ENCODE measurements around the gene PRR35.

Gene PRR35

DNA sequence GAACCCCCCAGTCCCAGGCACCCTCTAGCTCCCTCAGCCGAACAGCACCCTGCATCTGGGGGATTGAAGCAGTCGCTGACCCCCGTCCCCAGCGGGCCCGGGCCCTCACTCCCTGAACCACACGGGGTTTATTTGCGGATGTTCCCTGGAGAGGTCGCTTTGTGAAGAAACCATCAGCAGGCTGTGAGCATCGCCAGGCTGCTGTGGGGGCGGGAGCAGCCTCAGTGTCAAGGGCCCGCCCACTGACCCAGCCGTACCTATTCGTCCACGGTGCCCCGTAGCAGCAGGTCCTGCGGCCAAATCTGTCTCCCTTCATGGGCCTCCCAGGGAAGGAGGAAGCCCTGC, 23.2 kb downstream of the PRR35 start:
- no peak for DNase-seq (ENCODE audit: extremely low spot score)
- CTCF ChIA-PET: no interaction called here
- TF ChIP-seq CTBP1 (IDR thresholded peaks at IDR 0.05; ENCODE audit: borderline replicate concordance): no peak
- TF ChIP-seq HDGF (IDR thresholded peaks at IDR 0.05; ENCODE audit: borderline replicate concordance): no peak
- TF ChIP-seq BHLHE40 (IDR thresholded peaks at IDR 0.05; ENCODE audit: borderline replicate concordance): no peak
- no peak for TF ChIP-seq ARNT (IDR thresholded peaks at IDR 0.05)
- TF ChIP-seq SUZ12 (IDR thresholded peaks at IDR 0.05): no peak
- TF ChIP-seq PKNOX1 (IDR thresholded peaks at IDR 0.05): no peak
- TF ChIP-seq SP1 (IDR thresholded peaks at IDR 0.05): no peak
- no peak for TF ChIP-seq LEF1 (IDR thresholded peaks at IDR 0.05; ENCODE audit: borderline replicate concordance)
- TF ChIP-seq TARDBP (IDR thresholded peaks at IDR 0.05): no peak
- TF ChIP-seq NFRKB (IDR thresholded peaks at IDR 0.05): no peak
- TF ChIP-seq ELF4 (IDR thresholded peaks at IDR 0.05): no peak
- TF ChIP-seq FOXA1 (IDR thresholded peaks at IDR 0.05): no peak
- no peak for TF ChIP-seq FOXK2 (IDR thresholded peaks at IDR 0.05)
- POLR2A ChIA-PET: interaction anchor here (0.6 kb wide), 1 partner anchor 11 kb away, joined by 3 read pairs; no protein-coding TSS in a partner anchor

DNA sequence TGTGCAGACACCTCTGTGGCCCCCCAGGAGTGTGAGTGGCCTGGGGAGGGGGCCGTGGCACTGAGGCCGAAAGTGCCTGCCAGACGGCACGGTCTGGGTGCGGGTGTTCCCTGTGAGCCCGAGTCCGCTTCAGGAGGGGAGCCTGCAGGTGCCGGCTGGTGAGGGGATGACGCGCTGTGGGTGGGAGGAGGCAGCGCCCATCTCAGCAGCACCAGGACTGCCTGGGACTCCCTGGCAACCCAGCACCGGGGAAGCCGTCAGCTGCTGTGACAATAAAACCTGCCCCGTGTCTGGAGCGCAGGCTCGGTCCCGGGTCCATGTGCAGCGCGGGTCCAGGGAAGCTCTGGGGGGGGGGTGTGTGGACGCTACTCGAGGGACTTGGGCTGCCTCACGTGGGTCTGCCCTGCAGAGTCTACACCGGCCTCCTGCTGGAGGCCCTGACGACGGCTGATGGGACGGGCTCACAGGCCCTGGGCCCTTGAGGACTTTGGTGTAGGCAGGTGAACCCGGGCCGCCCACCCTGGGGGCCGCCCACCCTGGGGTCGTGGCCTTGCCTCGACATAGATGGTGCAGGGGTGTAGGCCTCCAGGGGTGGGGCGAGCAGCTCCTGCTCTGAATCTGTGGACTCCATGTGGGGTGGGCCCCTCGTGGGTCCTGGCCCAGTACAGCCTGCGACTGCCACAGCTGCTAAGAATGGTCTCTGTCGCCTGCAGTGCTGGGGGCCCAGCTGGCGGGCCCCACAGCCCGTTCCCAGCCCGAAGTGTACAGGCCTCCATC, 23.8 kb downstream of the PRR35 start:
- POLR2A ChIA-PET: interaction anchor here (1.7 kb wide), 1 partner anchor 53 kb away, joined by 4 read pairs; the partner anchor contains the start of gene METTL26
- CTCF ChIA-PET: no interaction called here
- no peak for TF ChIP-seq L3MBTL2 (conservative IDR thresholded peaks at IDR 0.05)
- no peak for DNase-seq (ENCODE audit: extremely low spot score)

DNA sequence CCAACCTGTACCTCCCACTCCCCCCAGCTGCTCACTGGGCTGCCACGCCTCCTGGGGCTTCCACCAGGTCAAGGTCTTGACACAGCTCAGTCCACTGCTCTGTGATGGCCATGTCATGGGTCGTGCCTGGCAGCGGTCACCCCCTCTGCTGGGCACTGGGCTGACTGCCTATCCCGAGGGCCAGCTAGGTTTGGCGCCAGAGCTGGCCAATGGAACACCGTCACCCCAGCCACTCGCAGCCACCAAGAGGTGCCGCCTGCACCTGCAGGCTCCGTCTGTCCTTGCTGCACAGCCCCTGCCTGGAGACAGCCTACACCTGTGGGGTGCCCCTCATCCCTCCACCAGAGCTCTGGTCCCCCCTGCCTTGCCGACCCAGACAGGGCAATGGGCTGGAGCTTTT, 25.2 kb downstream of the PRR35 start:
- POLR2A ChIA-PET: interaction anchor here (1.0 to 1.7 kb wide), 3 partner anchors 8 to 59 kb away, joined by 3 to 4 read pairs (median 4); partner anchors contain the start of gene METTL26
- no peak for DNase-seq (ENCODE audit: extremely low spot score)
- CTCF ChIA-PET: no interaction called here
- no peak for TF ChIP-seq LEF1 (IDR thresholded peaks at IDR 0.05; ENCODE audit: borderline replicate concordance)
- no peak for TF ChIP-seq ZNF384 (IDR thresholded peaks at IDR 0.05)
- TF ChIP-seq L3MBTL2 (conservative IDR thresholded peaks at IDR 0.05): no peak
- TF ChIP-seq PKNOX1 (IDR thresholded peaks at IDR 0.05): no peak
- no peak for TF ChIP-seq FOXA1 (IDR thresholded peaks at IDR 0.05)
- no peak for TF ChIP-seq SP1 (IDR thresholded peaks at IDR 0.05)
- TF ChIP-seq TARDBP (IDR thresholded peaks at IDR 0.05): no peak
- TF ChIP-seq ARNT (IDR thresholded peaks at IDR 0.05): no peak
- no peak for TF ChIP-seq FOXK2 (IDR thresholded peaks at IDR 0.05)
- TF ChIP-seq ELF4 (IDR thresholded peaks at IDR 0.05): no peak
- no peak for TF ChIP-seq NFRKB (IDR thresholded peaks at IDR 0.05)
- TF ChIP-seq HDGF (IDR thresholded peaks at IDR 0.05; ENCODE audit: borderline replicate concordance): no peak
- no peak for TF ChIP-seq CTBP1 (IDR thresholded peaks at IDR 0.05; ENCODE audit: borderline replicate concordance)
- no peak for TF ChIP-seq FOXM1 (IDR thresholded peaks at IDR 0.05; ENCODE audit: borderline replicate concordance)
- no peak for TF ChIP-seq SUZ12 (IDR thresholded peaks at IDR 0.05)
- TF ChIP-seq BHLHE40 (IDR thresholded peaks at IDR 0.05; ENCODE audit: borderline replicate concordance): no peak

DNA sequence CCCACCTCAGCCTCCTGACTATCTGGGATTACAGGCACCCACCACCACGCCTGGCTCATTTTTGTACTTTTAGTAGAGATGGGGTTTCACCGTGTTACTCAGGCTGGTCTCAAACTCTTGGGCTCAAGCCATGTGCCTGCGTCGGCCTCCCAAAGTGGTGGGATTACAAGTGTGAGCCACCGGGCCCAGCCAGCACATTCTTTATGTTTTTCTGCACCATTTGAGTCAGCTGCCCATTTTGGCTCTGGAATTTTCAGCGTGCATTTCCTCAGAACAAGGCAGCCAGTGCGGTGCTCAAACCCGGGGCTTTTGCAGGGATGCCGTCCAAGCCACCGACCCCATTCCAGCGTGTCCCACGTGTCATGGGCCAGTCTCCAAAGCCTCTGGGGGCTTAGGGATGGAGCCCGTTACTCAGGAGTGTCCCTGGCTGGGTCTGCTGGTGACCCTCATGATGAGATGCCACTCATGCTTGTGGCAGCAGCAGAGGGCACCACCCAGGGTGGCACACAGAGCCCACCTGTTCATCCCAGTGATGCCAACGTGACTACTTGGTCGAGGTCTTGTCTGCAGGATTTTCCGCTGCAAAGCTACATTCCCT, 26.0 kb downstream of the PRR35 start:
- POLR2A ChIA-PET: interaction anchor here (1.0 to 1.6 kb wide), 3 partner anchors 9 to 60 kb away, joined by 3 to 4 read pairs (median 3); partner anchors contain the start of gene NHLRC4
- no peak for TF ChIP-seq PKNOX1 (IDR thresholded peaks at IDR 0.05)
- no peak for TF ChIP-seq ARNT (IDR thresholded peaks at IDR 0.05)
- no peak for TF ChIP-seq CTBP1 (IDR thresholded peaks at IDR 0.05; ENCODE audit: borderline replicate concordance)
- no peak for TF ChIP-seq HDGF (IDR thresholded peaks at IDR 0.05; ENCODE audit: borderline replicate concordance)
- no peak for TF ChIP-seq LEF1 (IDR thresholded peaks at IDR 0.05; ENCODE audit: borderline replicate concordance)
- no peak for TF ChIP-seq ZNF384 (IDR thresholded peaks at IDR 0.05)
- no peak for TF ChIP-seq NFRKB (IDR thresholded peaks at IDR 0.05)
- no peak for TF ChIP-seq TARDBP (IDR thresholded peaks at IDR 0.05)
- no peak for TF ChIP-seq SP1 (IDR thresholded peaks at IDR 0.05)
- TF ChIP-seq BHLHE40 (IDR thresholded peaks at IDR 0.05; ENCODE audit: borderline replicate concordance): no peak
- no peak for TF ChIP-seq FOXK2 (IDR thresholded peaks at IDR 0.05)
- no peak for TF ChIP-seq FOXA1 (IDR thresholded peaks at IDR 0.05)
- no peak for DNase-seq (ENCODE audit: extremely low spot score)
- CTCF ChIA-PET: no interaction called here

DNA sequence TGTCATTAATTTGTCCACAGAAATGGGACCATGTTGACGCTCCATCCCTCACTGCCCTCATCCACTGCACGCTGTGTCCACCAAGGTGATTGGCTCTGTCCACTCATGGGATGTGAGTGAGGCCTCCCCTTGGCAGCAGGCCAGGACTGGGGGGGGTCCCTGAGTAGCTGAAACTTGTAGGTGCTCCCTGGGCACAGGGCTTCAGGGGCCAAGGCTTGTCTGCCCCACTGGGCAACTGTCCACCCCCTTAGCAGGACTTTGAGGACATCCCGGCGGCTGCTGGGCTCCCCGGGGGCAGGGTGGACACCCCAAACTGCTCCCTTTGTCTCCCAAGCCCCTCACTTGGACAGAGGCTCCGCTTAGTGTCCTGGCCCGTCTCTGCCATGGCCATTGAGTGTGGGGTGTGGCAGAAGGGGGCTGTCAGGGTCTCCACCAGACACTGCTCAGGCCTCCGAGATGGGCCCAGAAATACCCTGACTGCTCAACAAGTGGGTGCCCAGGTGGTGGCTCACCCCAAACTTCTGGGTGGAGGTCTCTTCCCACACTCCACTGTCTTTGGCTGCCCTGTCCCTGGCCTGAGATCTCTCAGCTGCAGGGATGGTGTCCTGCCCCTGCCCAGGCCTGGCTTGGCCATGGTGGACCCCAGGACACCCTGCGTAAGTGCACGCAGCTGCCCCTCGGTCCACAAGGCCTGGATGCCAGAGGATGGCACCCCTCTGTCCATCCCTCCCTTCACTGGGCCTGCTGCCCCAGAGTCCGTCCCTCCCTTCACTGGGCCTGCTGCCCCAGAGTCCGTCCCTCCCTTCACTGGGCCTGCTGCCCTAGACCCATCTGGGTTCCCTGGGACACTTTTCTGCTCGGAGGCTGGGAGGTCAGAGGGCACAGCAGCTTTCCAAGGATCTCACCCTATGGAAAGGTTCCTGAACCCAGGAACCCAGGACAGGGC, 26.7 kb downstream of the PRR35 start:
- TF ChIP-seq CTBP1 (IDR thresholded peaks at IDR 0.05; ENCODE audit: borderline replicate concordance) (no peak), LEF1 (IDR thresholded peaks at IDR 0.05; ENCODE audit: borderline replicate concordance) (no peak), BHLHE40 (IDR thresholded peaks at IDR 0.05; ENCODE audit: borderline replicate concordance) (no peak), ELF4 (IDR thresholded peaks at IDR 0.05) (no peak), PKNOX1 (IDR thresholded peaks at IDR 0.05) (no peak), FOXA1 (IDR thresholded peaks at IDR 0.05) (no peak), FOXK2 (IDR thresholded peaks at IDR 0.05) (no peak), NFRKB (IDR thresholded peaks at IDR 0.05) (no peak), FOXM1 (IDR thresholded peaks at IDR 0.05; ENCODE audit: borderline replicate concordance) (no peak), ARNT (IDR thresholded peaks at IDR 0.05) (no peak), HDGF (IDR thresholded peaks at IDR 0.05; ENCODE audit: borderline replicate concordance) (no peak), SP1 (IDR thresholded peaks at IDR 0.05) (no peak), TARDBP (IDR thresholded peaks at IDR 0.05) (no peak), L3MBTL2 (conservative IDR thresholded peaks at IDR 0.05) (no peak), SUZ12 (IDR thresholded peaks at IDR 0.05) (no peak), ZNF384 (IDR thresholded peaks at IDR 0.05) (no peak)
- POLR2A ChIA-PET: interaction anchor here (1.3 to 1.4 kb wide), 2 partner anchors 14 to 20 kb away, joined by 3 read pairs; partner anchors contain the start of gene NHLRC4
- CTCF ChIA-PET: interaction anchor here (0.7 kb wide), 1 partner anchor 152 kb away, joined by 4 read pairs; no protein-coding TSS in a partner anchor
- no peak for DNase-seq (ENCODE audit: extremely low spot score)
